Tibial nerve (tissue), 4 donors: ENCODE data around the gene TRIP12. TPM values are rescaled to one million over a fixed set of nuclear protein-coding genes. Genes with fewer than 3 reads are reported as not detected.

Experiments
- DNase-seq, 2 donors: peaks; one replicate each; pipeline ENCODE4 v3.0.0-alpha.2; 2019; ENCODE audit warnings: low spot score in 2 of 2
- H3K27ac ChIP-seq, 4 donors: fragments of 200-600 bp; sonication (generic) in 3 of 4; one replicate each; pipeline ENCODE4 v1.5.1; 2017 to 2019; ENCODE audit warnings: mild to moderate bottlenecking in 1 of 4
- H3K27me3 ChIP-seq, 2 donors: fragments of 200-600 bp; sonication (generic) in 1 of 2; one replicate each; pipeline versions ENCODE4 v1.5.1 to v1.6.0; 2017 to 2019
- H3K36me3 ChIP-seq, 3 donors: fragments of 200-600 bp; sonication (generic); one replicate each; pipeline ENCODE4 v1.5.1; 2018 to 2019
- H3K4me1 ChIP-seq, 4 donors: fragments of 200-600 bp; sonication (generic) in 3 of 4; one replicate each; pipeline ENCODE4 v1.5.1; 2017 to 2019
- H3K4me3 ChIP-seq, 4 donors: fragments of 200-600 bp; sonication (generic) in 3 of 4; one replicate each; pipeline ENCODE4 v1.5.1; 2017 to 2019; ENCODE audit warnings: mild to moderate bottlenecking in 1 of 4, moderate library complexity in 1 of 4
- H3K9me3 ChIP-seq, 4 donors: fragments of 200-600 bp; sonication (generic) in 3 of 4; one replicate each; pipeline ENCODE4 v1.5.1; 2017 to 2019
- EP300 ChIP-seq, 2 donors: sonication (generic); formaldehyde crosslinking; IDR thresholded peaks; one replicate each; pipeline ENCODE4 v1.6.1; 2017; ENCODE audit warnings: antibody characterized with exemption in 2 of 2, mild to moderate bottlenecking in 1 of 2
- POLR2A ChIP-seq, 2 donors: fragments of 450-650 bp; IDR thresholded peaks; one replicate each; pipeline ENCODE4 v1.6.1; 2017; ENCODE audit warnings: antibody characterized with exemption in 2 of 2, mild to moderate bottlenecking in 2 of 2, moderate library complexity in 2 of 2
- WGBS, 2 donors: methylation state at CpG; one replicate each; pipeline ENCODE4 v1.1.5; 2018; 5-methylcytosine and 5-hydroxymethylcytosine counted together
- total RNA-seq, 4 donors: library from RNA; depleted of rRNA; stranded (reverse); fragments of >200 nt; gene quantifications; one replicate each; pipeline ENCODE4 v1.1.0, GENCODE V29; 2016
- TF ChIP-seq, protein P1 (sequence below), 5 experiments: fragments of 200-600 bp in 3 of 5; fragments of 450-650 bp in 2 of 5; sonication (generic) in 3 of 5; IDR thresholded peaks; one replicate each; pipeline ENCODE4 v1.5.1; 2016 to 2019; ENCODE audit warnings: antibody characterized with exemption in 5 of 5, mild to moderate bottlenecking in 3 of 5, moderate library complexity in 2 of 5

The TRIP12 gene
- total RNA-seq, 4 donors from 2014 or later = 190 to 210 (median 202) TPM

DNA sequence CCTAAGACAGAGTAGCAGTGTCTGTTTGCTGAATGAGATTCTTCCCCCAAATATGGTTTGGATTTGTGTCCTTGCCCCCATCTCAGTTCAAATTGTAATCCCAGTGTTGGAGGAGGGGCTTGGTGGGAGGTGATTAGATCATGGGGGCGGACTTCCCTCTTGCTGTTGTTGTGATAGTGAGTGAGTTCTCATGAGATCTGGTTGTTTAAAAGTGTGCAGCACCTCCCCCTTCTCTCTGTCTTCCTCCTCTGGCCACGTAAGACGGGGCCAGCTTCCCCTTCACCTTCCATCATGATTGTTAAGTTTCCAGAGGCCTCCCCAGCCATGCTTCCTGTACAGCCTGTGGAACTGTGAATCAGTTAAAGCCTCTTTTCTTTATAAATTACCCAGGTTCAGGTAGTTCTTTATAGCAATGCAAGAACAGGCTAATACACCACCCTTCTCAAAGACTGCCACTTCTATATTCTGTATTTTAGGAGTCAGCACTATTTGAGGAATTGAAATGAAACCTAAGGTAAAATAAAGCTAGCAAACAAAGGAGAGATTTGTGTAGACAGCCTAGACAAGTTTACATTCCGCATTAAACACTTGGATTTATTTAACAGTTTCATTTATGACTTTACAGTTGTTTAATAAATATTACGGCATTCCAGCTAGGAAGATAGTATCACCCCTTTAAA, 22.1 kb upstream of the TRIP12 start:
- H3K9me3 ChIP-seq = peaks cover 0 to 3% (median 0%) of the 10 kb centered on the region in 4 donors
- H3K4me3 ChIP-seq = no peak overlapping the region
- 79% methylated on average over 5 of the region's 5 CpGs for WGBS, 2 donors
- peaks cover 0 to 6% (median 0%) of the 10 kb centered on the region in 3 donors for H3K36me3 ChIP-seq
- no peak for TF ChIP-seq POLR2A (IDR thresholded peaks at IDR 0.05)
- TF ChIP-seq EP300 (IDR thresholded peaks at IDR 0.05) = no peak
- TF ChIP-seq, protein P1, sequence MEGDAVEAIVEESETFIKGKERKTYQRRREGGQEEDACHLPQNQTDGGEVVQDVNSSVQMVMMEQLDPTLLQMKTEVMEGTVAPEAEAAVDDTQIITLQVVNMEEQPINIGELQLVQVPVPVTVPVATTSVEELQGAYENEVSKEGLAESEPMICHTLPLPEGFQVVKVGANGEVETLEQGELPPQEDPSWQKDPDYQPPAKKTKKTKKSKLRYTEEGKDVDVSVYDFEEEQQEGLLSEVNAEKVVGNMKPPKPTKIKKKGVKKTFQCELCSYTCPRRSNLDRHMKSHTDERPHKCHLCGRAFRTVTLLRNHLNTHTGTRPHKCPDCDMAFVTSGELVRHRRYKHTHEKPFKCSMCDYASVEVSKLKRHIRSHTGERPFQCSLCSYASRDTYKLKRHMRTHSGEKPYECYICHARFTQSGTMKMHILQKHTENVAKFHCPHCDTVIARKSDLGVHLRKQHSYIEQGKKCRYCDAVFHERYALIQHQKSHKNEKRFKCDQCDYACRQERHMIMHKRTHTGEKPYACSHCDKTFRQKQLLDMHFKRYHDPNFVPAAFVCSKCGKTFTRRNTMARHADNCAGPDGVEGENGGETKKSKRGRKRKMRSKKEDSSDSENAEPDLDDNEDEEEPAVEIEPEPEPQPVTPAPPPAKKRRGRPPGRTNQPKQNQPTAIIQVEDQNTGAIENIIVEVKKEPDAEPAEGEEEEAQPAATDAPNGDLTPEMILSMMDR (IDR thresholded peaks at IDR 0.05) = no peak
- H3K27ac ChIP-seq = no peak overlapping the region
- no peak for DNase-seq
- H3K27me3 ChIP-seq = no peaks in the 10 kb centered on the region
- H3K4me1 ChIP-seq = no peaks in the 10 kb centered on the region

DNA sequence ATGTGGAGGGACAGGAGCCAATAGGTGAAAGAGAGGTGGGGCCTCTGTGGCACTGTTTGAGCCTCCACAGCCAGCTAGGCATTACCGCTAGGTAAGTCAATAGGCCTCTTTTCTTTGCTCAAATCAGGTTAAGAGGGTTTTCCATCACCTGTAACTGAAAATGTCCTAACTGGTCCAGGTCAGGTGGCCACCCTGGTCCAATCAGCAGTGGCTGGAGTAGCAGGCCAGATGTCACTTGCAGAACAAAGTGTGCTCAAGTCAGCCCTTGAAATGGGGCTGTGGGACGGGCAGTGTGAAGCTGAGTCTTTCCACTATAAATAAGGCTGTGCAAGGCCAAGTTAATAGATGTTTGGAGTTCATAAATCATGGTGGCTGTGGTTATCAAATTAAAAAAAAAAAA, 21.4 kb upstream of the TRIP12 start:
- Histone ChIP-seq H3K9me3 (no peaks in the 10 kb centered on the region), H3K4me3 (no peak overlapping the region), H3K27ac (no peak overlapping the region), H3K27me3 (no peaks in the 10 kb centered on the region), H3K4me1 (no peaks in the 10 kb centered on the region), H3K36me3 (peaks cover 0 to 6% (median 0%) of the 10 kb centered on the region in 3 donors)
- WGBS, 2 donors = 98 to 100% methylated on average over 2 of the region's 2 CpGs
- TF ChIP-seq POLR2A (IDR thresholded peaks at IDR 0.05) = no peak
- TF ChIP-seq, protein P1 (IDR thresholded peaks at IDR 0.05) = no peak
- no peak for DNase-seq

DNA sequence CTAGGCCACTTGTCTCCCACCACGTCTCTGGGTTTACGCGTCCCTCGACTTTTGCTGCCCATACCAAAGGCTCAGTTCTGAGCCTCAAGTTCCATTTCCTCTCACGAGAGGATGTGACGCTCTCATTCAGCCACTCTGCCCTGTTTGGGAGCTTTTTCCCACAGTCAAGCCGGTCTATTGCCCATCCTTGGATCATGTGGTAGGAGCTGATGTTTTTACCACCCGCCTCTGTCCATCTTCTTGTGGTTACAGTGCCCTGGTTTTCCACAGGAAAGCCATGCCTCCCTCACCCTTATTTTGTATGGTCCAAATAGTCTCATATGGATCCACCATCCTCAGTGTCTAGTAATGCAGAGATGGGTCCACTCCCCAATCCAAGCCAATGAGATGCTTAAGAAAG, 20.9 kb upstream of the TRIP12 start:
- Histone ChIP-seq H3K36me3 (peaks cover 0 to 6% (median 0%) of the 10 kb centered on the region in 3 donors), H3K9me3 (no peaks in the 10 kb centered on the region), H3K27me3 (no peaks in the 10 kb centered on the region), H3K4me3 (no peak overlapping the region), H3K27ac (no peak overlapping the region), H3K4me1 (no peaks in the 10 kb centered on the region)
- TF ChIP-seq EP300 (IDR thresholded peaks at IDR 0.05) = no peak
- TF ChIP-seq, protein P1 (IDR thresholded peaks at IDR 0.05) = no peak
- TF ChIP-seq POLR2A (IDR thresholded peaks at IDR 0.05) = no peak
- 95% methylated on average over 8 of the region's 8 CpGs for WGBS, 2 donors
- DNase-seq = no peak

DNA sequence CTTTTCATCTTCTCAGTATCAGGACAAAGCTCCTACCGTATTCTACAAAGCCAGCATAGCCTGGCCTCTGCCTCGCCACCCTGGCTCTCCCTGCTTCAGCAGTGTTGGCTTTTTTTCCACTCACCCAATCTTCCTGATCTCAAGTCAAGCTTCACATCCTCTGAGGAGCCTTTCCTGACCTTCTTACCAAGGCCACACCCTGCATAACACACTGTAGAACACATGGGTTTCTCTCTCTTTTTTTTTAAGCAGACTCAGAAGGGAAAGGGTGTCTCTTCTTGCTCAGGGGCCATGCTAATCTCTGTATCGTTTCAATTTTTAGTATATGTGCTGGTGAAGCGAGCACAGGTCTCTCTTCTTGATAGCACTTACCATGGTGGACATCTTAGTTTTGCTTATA, 15.7 kb upstream of the TRIP12 start:
- WGBS, 2 donors = 87% methylated on average over 4 of the region's 4 CpGs
- TF ChIP-seq POLR2A (IDR thresholded peaks at IDR 0.05) = no peak
- no peak for TF ChIP-seq EP300 (IDR thresholded peaks at IDR 0.05)
- TF ChIP-seq, protein P1 (IDR thresholded peaks at IDR 0.05) = no peak
- Histone ChIP-seq H3K9me3 (peaks cover 0 to 3% (median 0%) of the 10 kb centered on the region in 4 donors), H3K27ac (no peak overlapping the region), H3K4me3 (no peak overlapping the region), H3K36me3 (peaks cover 0 to 26% (median 0%) of the 10 kb centered on the region in 3 donors), H3K4me1 (no peaks in the 10 kb centered on the region), H3K27me3 (no peaks in the 10 kb centered on the region)
- DNase-seq = no peak

DNA sequence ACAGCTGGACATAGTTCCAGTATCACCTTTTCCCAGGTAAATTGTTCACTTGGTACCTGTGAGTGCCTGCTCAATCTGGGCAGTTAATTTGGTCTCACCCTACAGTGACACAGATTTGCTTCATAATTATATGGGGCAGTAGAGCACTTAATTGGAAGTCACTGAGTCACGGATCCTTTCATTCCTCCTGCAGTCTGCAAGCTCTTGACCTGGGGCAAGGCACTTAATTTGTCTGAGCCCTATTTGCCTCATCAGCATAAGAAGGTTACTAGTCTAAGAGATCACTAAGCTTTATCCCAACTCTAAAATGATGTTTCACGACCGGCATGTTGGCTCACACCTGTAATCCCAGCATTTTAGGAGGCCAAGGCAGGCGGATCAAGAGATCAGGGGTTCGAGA, 9.4 kb upstream of the TRIP12 start:
- H3K36me3 ChIP-seq = peaks cover 0 to 26% (median 0%) of the 10 kb centered on the region in 3 donors

More for the DNA sequence above, 9.4 kb upstream of the TRIP12 start:
- Histone ChIP-seq H3K4me1 (no peaks in the 10 kb centered on the region), H3K9me3 (peaks cover 0 to 3% (median 0%) of the 10 kb centered on the region in 4 donors), H3K27me3 (no peaks in the 10 kb centered on the region), H3K4me3 (no peak overlapping the region), H3K27ac (no peak overlapping the region)
- no peak for DNase-seq
- TF ChIP-seq POLR2A (IDR thresholded peaks at IDR 0.05) (no peak), EP300 (IDR thresholded peaks at IDR 0.05) (no peak)
- TF ChIP-seq, protein P1 (IDR thresholded peaks at IDR 0.05) = no peak
- WGBS, 2 donors = 94% methylated on average over 5 of the region's 5 CpGs
